OCI-LY1 (cell line): ENCODE data around the gene OR4C5.
"Not testable (repeated sequence)": the region's sequence is repeated elsewhere in the genome, so short reads cannot be mapped to it uniquely, and the experiment has no call there.

Experiments
- CTCF ChIP-seq: fragments of 200-600 bp; sonication (generic), shearing (Covaris generic); IDR thresholded peaks from 2 replicates; pipeline ENCODE4 v1.5.1; 2017; ENCODE audit warnings: mild to moderate bottlenecking, antibody characterized with exemption, low read length, moderate library complexity, mixed read lengths
- EZH2 ChIP-seq: fragments of 200-600 bp; sonication (generic), shearing (Covaris generic); IDR thresholded peaks from 2 replicates; pipeline ENCODE4 v1.8.0; 2017; ENCODE audit warnings: borderline replicate concordance, mixed run types, mild to moderate bottlenecking, antibody characterized with exemption, low read length, moderate library complexity, mixed read lengths

DNA sequence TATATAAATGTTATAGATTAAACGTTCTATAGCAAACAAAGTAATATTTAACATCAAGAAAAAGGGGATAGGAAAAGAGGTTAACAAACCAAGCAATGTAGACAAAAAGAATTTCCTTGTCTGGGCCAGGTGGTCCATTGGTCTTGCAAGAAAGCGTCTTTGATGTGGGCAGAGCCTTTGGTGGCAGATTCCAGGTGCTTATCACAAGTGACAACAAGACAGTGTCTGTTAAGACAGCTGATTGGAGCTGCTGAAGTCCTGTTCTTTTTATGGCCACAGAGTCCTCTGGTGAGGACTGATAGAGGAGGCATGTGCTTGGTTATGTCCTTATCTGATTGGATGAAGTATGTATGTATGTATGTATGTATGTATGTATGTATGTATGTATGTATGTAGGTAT is 5.0 kb downstream of the OR4C5 start:
- not testable (repeated sequence) for TF ChIP-seq CTCF, EZH2
